GM18505 (cell line): ENCODE data around the gene OLFML2A.

ENCODE experiments used
- ATAC-seq: cut with Tn5 transposase; IDR thresholded peaks from one replicate; pipeline ENCODE4 v1.9.1; 2021; ENCODE audit not compliant: unreplicated experiment
- POLR2A ChIP-seq: IDR thresholded peaks from 4 replicates; pipeline ENCODE4 v1.6.1; 2011; ENCODE audit warnings: borderline replicate concordance; ENCODE audit not compliant: insufficient read depth, insufficient read length; ENCODE audit errors: extremely low read depth

OLFML2A gene

DNA sequence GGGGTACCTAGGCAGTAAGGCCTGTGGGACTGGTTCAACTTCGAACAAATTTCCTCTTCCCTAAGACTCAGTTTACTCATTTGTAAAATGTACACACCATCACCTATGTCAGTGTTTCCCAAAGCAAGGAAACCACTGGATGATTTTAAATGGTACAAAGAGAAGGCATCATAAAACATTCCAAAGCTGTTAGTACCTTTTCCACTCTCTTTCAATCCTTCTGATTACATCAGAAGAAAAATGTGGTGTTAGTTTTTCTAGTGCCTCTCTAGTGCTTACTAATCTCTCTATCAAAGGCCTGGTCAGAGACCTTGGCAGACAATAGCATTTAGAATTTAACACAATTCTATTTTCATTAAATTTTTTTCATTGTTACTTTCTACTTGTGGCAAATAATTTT lies 24.0 kb upstream of the OLFML2A start:
- ATAC-seq, result no peak

DNA sequence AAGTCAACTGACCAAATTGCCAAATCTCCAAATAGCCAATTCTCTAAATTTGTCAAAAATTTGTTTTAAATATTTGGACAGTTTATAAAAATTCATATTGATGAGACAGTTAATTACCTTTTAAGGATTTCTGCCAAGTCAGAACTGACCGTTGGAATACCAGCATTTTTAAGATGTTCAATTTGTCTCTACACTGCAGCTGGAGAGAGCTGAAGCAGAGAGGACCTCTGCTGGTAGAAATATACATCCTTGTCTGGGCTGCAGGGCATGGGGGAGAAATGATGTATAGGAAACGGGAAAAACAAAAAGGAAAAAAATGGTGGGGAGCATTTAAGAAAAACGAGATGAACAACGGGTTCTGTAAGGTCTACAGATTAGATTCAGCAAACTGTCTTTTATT lies 22.6 kb upstream of the OLFML2A start:
- no peak for ATAC-seq
- no peak for TF ChIP-seq POLR2A

More for the DNA sequence above, 24.0 kb upstream of the OLFML2A start:
- no peak for TF ChIP-seq POLR2A

DNA sequence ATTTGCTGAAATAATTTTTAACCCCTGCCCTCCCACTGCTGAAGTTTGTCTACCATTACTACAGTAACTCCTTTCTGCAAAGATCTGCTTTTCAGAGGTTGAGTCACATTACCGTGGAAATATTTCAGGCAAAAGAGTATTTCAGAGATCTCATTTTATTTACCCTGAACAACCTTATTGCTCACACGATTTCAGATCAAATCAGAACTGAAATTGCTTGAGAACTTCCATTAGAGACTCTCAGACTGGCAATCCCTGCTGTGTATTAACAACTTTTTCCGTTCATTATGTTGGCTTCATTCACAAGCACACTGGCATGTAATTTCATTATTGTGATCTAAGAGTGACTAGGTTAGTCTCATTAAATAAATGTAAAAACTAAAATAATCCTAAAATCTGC lies 21.9 kb upstream of the OLFML2A start:
- no peak for TF ChIP-seq POLR2A
- no peak for ATAC-seq

DNA sequence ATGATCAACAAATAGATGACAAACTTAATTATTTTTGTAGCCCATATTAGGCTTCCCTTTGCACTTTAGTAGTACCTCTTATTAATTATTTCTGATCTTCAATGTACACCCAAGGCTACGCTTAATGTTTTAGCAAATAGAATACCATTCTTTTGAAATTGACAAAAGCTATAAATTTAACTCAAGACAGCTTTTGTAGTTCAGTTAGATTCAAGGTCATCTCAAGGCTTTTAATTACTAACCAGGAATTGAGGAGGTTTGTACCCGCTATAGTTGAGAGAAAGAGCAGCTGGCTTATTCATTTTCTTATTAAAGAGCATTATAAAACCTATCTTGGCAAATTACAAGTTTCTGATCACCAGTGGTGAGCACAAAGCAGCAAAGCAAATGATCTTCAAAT lies 20.9 kb upstream of the OLFML2A start:
- TF ChIP-seq POLR2A, result no peak

DNA sequence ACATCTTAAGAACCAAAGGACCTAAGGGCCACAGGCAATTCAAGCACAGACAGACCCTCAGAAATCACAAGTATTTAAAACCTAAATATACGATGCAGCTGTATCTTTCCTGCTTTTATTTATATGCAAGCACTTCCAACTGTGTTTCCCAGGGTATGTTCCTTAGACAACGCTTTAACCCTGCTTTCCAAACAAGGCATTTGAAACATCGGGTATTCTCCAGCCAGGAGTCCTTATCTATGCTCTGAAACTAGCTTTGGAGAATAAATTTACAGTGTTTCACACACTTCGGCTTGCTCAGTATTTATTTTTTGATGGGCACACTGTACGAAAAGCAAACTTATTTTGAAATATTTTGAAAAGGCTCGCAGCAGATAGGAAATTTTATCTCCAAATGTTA lies 19.3 kb upstream of the OLFML2A start:
- no peak for TF ChIP-seq POLR2A
- ATAC-seq, result no peak

More for the DNA sequence above, 20.9 kb upstream of the OLFML2A start:
- no peak for ATAC-seq

DNA sequence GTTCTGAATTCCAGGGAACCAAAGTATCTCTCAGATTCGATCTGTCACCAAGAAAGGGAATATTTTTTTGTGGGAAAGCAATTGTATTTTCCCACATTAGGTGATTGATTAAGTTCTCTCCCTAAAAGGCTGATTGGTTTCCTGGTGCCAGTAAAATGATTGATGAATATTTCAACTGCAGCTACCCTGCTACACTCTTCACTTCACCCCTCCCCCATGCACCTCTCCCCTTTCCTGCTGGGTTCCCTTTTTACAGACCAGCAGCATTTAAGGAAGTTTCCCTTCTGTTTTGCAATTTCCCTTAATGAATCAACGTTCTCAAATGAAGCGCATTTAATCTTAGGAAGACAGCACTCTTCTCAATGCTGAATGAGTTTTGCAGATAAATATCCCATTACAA lies 18.9 kb upstream of the OLFML2A start:
- TF ChIP-seq POLR2A, result no peak
- ATAC-seq, result no peak

DNA sequence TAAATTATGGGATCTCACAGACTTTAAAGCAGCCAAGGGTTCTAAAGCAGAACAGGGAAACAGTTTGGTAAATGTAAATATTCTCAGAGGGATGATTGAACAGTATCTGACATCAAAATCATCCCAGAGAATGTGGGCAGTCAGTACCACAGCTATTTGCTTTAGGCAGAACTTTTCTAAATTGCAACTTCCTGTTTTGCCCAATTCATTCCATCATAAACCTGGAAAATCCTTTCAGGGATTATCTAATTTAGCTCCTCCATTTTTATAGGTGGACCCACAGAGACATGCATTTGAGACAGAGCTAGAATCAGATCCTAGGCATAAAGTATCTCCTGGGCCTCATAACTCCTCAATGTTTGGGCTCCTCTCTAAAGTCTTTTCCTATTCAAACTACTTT lies 18.2 kb upstream of the OLFML2A start:
- ATAC-seq, result no peak
- no peak for TF ChIP-seq POLR2A

DNA sequence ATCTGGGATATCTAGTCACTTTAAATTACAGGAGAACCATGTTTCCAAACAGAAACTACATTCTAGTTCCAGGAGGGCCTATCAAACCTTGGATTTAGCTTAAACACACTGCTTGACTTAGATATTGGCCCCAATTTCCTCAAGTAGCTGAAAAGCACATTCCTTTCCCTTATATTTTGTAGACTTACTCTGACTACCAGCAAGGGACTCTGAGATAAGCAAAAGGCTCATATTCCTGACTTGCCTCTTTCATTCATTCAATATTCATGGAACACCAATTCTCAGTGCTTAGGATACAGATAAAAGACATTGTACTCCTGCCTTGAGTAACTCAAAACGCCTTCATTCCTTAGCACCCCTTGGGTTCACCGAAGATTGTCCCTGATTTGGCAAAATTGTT lies 17.6 kb upstream of the OLFML2A start:
- no peak for ATAC-seq
- no peak for TF ChIP-seq POLR2A

DNA sequence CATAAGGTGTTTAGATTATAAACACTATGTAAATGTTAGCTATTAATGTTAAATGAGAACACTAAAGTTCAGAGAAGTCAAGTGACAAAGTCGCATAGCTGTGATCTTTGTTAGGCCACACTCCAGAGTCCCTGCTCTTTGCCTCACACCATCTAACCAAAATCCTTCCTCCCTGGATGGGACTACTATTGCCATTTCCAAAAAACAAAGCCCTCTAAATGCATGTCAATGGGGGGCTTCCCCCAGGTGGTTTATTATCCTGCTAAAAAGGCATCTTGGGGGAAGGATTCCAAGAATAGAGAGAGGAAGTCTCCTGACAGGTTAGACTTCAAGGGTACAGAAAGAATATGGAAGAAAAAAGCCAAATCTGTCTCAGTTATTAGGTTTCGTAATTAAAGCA lies 16.2 kb upstream of the OLFML2A start:
- ATAC-seq, result no peak
- no peak for TF ChIP-seq POLR2A

DNA sequence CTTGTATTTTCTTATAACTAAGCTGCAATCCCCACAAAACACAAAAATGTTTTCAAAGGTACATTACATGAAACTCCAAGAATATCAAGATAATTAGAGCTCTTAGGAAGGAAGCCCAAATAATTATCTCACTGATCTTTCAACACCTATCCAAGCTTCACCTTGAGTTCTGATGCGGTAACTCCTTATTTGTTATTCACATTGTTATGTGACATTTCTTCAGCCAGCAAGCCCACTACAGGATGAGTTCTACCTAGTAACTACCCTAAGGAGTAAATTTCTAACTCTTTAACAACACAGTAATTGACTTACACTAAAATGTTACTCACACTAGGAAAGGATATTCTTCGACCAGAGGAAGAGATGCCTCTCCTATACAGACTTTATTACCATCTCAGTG lies 15.7 kb upstream of the OLFML2A start:
- no peak for TF ChIP-seq POLR2A
- no peak for ATAC-seq

DNA sequence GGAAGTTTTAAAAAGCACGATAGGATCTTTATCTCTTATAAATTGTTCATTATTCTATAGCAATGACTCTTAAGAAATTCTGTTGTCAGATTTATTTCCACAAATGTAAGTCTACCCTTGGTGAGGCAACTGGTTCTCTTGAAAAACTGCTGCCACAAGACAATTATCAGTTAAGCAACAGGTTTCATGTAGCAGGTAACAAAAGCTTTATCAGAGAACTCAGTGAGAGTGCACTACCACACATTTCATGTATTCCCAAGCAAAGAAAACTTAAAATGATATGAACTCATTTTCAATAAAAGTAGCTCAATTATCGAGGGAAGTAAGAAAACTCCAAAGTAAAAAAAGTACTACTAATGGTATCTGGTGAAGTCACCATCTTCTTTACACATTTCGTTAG lies 15.2 kb upstream of the OLFML2A start:
- ATAC-seq, result no peak
- TF ChIP-seq POLR2A, result no peak

DNA sequence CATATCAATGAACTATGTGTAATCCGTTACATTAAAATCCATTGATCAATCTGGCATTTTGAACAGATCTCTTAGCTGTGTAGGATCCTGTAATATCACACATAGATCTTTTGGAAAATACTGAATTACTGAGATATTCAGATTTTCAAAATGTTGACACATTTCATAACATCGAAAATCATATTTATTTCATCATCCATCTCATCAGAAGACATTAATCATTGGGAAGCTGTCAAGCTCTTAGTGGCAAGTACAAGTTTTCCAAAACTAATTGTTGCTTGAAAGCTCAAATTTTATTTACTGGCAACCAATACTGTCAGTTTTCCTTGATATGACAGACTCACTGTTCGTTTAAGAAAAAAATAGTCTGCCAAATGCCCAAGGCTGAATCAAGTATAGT lies 14.3 kb upstream of the OLFML2A start:
- TF ChIP-seq POLR2A, result no peak
- no peak for ATAC-seq

DNA sequence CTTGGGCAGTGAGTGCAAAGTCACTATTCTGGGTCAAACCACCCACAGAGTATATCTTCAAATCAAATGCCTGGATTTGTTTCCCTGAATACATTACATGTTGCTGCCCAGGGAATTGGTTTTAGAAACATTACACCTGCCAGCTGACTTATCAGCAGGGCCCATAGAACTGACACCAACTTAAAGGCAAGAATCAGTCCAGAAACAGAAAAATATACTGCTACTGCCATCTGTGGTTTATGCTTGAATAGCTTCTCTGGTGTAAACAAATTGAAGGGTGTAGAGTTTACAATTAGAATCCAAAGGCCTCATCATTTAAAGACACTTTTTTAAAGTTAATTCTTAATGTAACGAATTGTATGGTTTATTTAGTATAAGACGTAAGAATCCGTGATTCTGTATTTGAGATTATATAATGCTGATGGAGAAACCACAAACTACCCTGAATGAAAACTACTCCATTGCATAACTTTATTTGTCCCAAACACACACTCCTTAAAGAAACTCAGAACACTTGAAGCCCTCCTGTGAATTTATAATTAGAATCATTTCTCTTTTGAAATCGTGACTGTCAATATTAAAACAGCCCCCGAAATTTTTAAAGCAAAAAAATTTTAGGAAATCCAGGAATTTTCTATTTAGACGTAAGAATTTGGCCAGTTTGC lies 12.0 kb upstream of the OLFML2A start:
- ATAC-seq, result no peak
- no peak for TF ChIP-seq POLR2A

DNA sequence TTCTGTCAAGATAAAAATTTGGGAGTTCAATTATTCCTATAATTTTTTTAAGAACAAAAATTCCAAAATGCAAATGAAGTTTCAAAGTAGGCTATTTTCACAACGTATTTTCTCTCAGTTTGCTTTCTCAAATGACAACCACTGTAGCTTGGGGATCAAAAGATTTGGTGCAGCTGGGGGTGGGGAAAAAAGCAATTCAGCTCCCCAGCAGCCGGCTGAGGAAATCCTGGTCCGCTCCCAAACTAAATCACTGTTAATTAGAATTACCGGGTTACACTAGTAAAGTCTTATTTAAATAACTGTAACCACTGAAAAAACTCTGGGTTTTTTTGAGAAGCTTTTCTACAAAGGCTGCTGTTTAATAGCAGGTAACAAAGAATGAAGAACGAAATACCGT lies 11.5 kb upstream of the OLFML2A start:
- no peak for TF ChIP-seq POLR2A

DNA sequence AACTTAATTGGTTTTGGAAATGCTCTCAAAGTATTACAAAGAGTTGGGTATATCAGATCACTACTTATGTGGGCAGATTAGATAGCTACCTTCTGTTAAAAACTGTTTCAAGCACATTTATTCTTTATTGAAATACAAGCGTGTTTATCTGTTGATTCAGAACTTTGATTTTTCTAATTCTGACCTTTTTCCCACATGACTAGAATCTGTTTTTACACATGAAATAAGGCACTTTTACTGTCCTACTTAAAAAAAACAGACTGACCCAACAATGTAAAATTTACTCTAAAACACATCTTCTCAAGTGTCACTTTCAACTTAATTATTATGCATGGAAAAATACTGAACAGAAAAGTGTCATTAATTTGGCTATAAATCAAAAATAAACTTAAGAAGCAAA lies 10.6 kb upstream of the OLFML2A start:
- no peak for TF ChIP-seq POLR2A
- no peak for ATAC-seq

More for the DNA sequence above, 11.5 kb upstream of the OLFML2A start:
- no peak for ATAC-seq
